ENCODE measurements around the gene PHAF1.

GRCh38 chr16:67144943-67145342, 35.2 kb downstream of the PHAF1 start:
- no peak for TF ChIP-seq CTCF (conservative IDR thresholded peaks at IDR 0.05 in 1 of 2, IDR thresholded peaks at IDR 0.05 in 1 of 2; ENCODE audit: extremely low read depth in 1 of 2, insufficient read depth in 1 of 2, low read depth in 1 of 2, low read length in 2 of 2)
- TF ChIP-seq EZH2 (IDR thresholded peaks at IDR 0.05; ENCODE audit: borderline replicate concordance, low read length): no peak
